Measurements from ENCODE around the gene CYP4F22. TPM values are rescaled to one million over a fixed set of nuclear protein-coding genes. Genes with fewer than 3 reads are reported as not detected.

The CYP4F22 gene
- total RNA-seq, 1 donor from 2014 or later: not detected

- no peaks in the 10 kb centered on the region for H3F3A ChIP-seq (ENCODE audit: low read depth)
- no peaks in the 10 kb centered on the region for H3K79me2 ChIP-seq (ENCODE audit: low read depth)
- H2AFZ ChIP-seq (replicated peaks): no peak overlapping the region
- H3K36me3 Mint-ChIP-seq: no peaks in the 10 kb centered on the region
- peaks cover 11% of the 10 kb centered on the region for H3K27me3 Mint-ChIP-seq (ENCODE audit: insufficient read depth, low read depth)
- H3K9ac ChIP-seq: no peak overlapping the region
- H3K4me1 Mint-ChIP-seq: no peaks in the 10 kb centered on the region
- DNase-seq (ENCODE audit: low spot score): no peak
- no peaks in the 10 kb centered on the region for H3K4me1 ChIP-seq
- H3K27ac Mint-ChIP-seq: no peak overlapping the region
- H3K36me3 ChIP-seq: no peaks in the 10 kb centered on the region
- H3K9me3 Mint-ChIP-seq: no peaks in the 10 kb centered on the region
- no peak overlapping the region for H3K27ac ChIP-seq
- H3K9me3 ChIP-seq (ENCODE audit: low read depth): no peaks in the 10 kb centered on the region
- H4K20me1 ChIP-seq (ENCODE audit: low read depth): no peaks in the 10 kb centered on the region
- H3K27me3 ChIP-seq: no peaks in the 10 kb centered on the region
- H3K4me2 ChIP-seq: no peak overlapping the region
- no peak overlapping the region for H3K4me3 Mint-ChIP-seq
- TF ChIP-seq EZH2phosphoT487 (IDR thresholded peaks at IDR 0.05): no peak
- TF ChIP-seq CTCF (IDR thresholded peaks at IDR 0.05): no peak
- no peak for TF ChIP-seq EZH2 (IDR thresholded peaks at IDR 0.05)
- H3K4me3 ChIP-seq: no peak overlapping the region
Measured at GRCh38 chr19:15544970-15545369, 36.6 kb downstream of the CYP4F22 start.

- H3K9me3 ChIP-seq (ENCODE audit: low read depth): no peaks in the 10 kb centered on the region
- H3K79me2 ChIP-seq (ENCODE audit: low read depth): no peaks in the 10 kb centered on the region
- no peak overlapping the region for H3K4me3 ChIP-seq
- no peak overlapping the region for H3K4me2 ChIP-seq
- H3K4me1 ChIP-seq: no peaks in the 10 kb centered on the region
- no peaks in the 10 kb centered on the region for H3K36me3 ChIP-seq
- no peak overlapping the region for H3K4me3 Mint-ChIP-seq
- no peaks in the 10 kb centered on the region for H3K27me3 ChIP-seq
- no peak overlapping the region for H3K27ac Mint-ChIP-seq
- H3K27me3 Mint-ChIP-seq (ENCODE audit: insufficient read depth, low read depth): peaks cover 7% of the 10 kb centered on the region
- H2AFZ ChIP-seq (replicated peaks): no peak overlapping the region
- H3K27ac ChIP-seq: no peak overlapping the region
- no peaks in the 10 kb centered on the region for H4K20me1 ChIP-seq (ENCODE audit: low read depth)
- no peaks in the 10 kb centered on the region for H3K4me1 Mint-ChIP-seq
- no peaks in the 10 kb centered on the region for H3K36me3 Mint-ChIP-seq
- no peaks in the 10 kb centered on the region for H3F3A ChIP-seq (ENCODE audit: low read depth)
- no peak for TF ChIP-seq CTCF (IDR thresholded peaks at IDR 0.05)
- TF ChIP-seq EZH2phosphoT487 (IDR thresholded peaks at IDR 0.05): no peak
- no peak for TF ChIP-seq EZH2 (IDR thresholded peaks at IDR 0.05)
- no peak for DNase-seq (ENCODE audit: low spot score)
- no peak overlapping the region for H3K9ac ChIP-seq
- no peaks in the 10 kb centered on the region for H3K9me3 Mint-ChIP-seq
Measured at GRCh38 chr19:15548648-15549047, 40.3 kb downstream of the CYP4F22 start.

GRCh38 chr19:15549581-15549980 lies 41.3 kb downstream of the CYP4F22 start:
- no peak overlapping the region for H3K4me3 ChIP-seq
- no peaks in the 10 kb centered on the region for H3K36me3 ChIP-seq
- no peak overlapping the region for H2AFZ ChIP-seq (replicated peaks)
- no peaks in the 10 kb centered on the region for H3K36me3 Mint-ChIP-seq
- peaks cover 4% of the 10 kb centered on the region for H3K27me3 Mint-ChIP-seq (ENCODE audit: insufficient read depth, low read depth)
- no peaks in the 10 kb centered on the region for H4K20me1 ChIP-seq (ENCODE audit: low read depth)
- H3K79me2 ChIP-seq (ENCODE audit: low read depth): no peaks in the 10 kb centered on the region
- no peak overlapping the region for H3K4me3 Mint-ChIP-seq
- H3K4me2 ChIP-seq: no peak overlapping the region
- H3K27ac ChIP-seq: no peak overlapping the region
- H3K9me3 Mint-ChIP-seq: no peaks in the 10 kb centered on the region
- H3K4me1 ChIP-seq: no peaks in the 10 kb centered on the region
- H3K9ac ChIP-seq: no peak overlapping the region
- H3F3A ChIP-seq (ENCODE audit: low read depth): no peaks in the 10 kb centered on the region
- TF ChIP-seq EZH2phosphoT487 (IDR thresholded peaks at IDR 0.05) (no peak), EZH2 (IDR thresholded peaks at IDR 0.05) (no peak), CTCF (IDR thresholded peaks at IDR 0.05) (no peak)
- no peak for DNase-seq (ENCODE audit: low spot score)
- H3K9me3 ChIP-seq (ENCODE audit: low read depth): no peaks in the 10 kb centered on the region
- no peaks in the 10 kb centered on the region for H3K4me1 Mint-ChIP-seq
- H3K27me3 ChIP-seq: no peaks in the 10 kb centered on the region
- H3K27ac Mint-ChIP-seq: no peak overlapping the region

Measured in neural progenitor cell (in vitro differentiated cells).